Right cardiac atrium (tissue), 5 donors: Measurements from ENCODE around the gene DFFB. TPM values are rescaled to one million over a fixed set of nuclear protein-coding genes. Genes with fewer than 3 reads are reported as not detected.

ENCODE experiments used
- ATAC-seq, 2 donors: fragments of 200-7000 bp; cut with Tn5 transposase; one replicate each; pipeline versions ENCODE4 v1.8.0 to v1.9.1; 2020; ENCODE audit warnings: moderate library complexity in 2 of 2, mild to moderate bottlenecking in 1 of 2
- DNase-seq, 3 donors: peaks; one replicate each; pipeline ENCODE4 v3.0.0-alpha.2; 2020
- H3K27ac ChIP-seq: one replicate; pipeline ENCODE4 v1.5.1; 2013; ENCODE audit warnings: mild to moderate bottlenecking, low read length, control low read depth, moderate library complexity
- H3K27me3 ChIP-seq: one replicate; pipeline ENCODE4 v1.6.1; 2013; ENCODE audit not compliant: control insufficient read depth, insufficient read depth
- H3K4me1 ChIP-seq: one replicate; pipeline ENCODE4 v1.6.1; 2013; ENCODE audit warnings: low read length; ENCODE audit not compliant: control insufficient read depth, insufficient read depth
- H3K4me3 ChIP-seq: one replicate; pipeline ENCODE4 v1.5.1; 2013; ENCODE audit warnings: low read length, control low read depth
- H3K9me3 ChIP-seq: one replicate; pipeline ENCODE4 v1.6.1; 2013; ENCODE audit warnings: low read length; ENCODE audit not compliant: control insufficient read depth
- WGBS: extraction: QIAGEN DNeasy Blood & Tissue Kit; methylation state at CpG from one replicate; pipeline ENCODE4 v1.1.7; 2013; 5-methylcytosine and 5-hydroxymethylcytosine counted together
- intact Hi-C, 4 donors: fragments of 100-400 bp; cut with DNase I; formaldehyde crosslinking; loops; one replicate each; pipeline versions ENCODE4 v1.11.0 to v1.14.0; 2022 to 2023
- polyA plus RNA-seq: library from polyadenylated mRNA; stranded (reverse); fragments of 200-250 nt; gene quantifications from one replicate; pipeline ENCODE4 v1.2.3, GENCODE V29; 2013
- total RNA-seq, 4 donors: library from RNA; stranded (reverse); fragmentation: NEBNext Ultra II Directional; extraction: Animal tissue kit (Norgen Biotek cat#: 25700); gene quantifications; one replicate each; pipeline ENCODE4 v1.2.1, GENCODE V29; 2021
- donor health status: healthy with polysubstance abuse.
- donor health status: DM: no; HTN: yes; CAD: no.
- donor health status: DM: no; HTN: no; CAD: no.
- donor health status: DM: no; HTN: yes; CAD: no; lungs with severe emphysema.
- donor health status: DM: yes; HTN: yes; CAD: no.

Gene DFFB
- total and polyA plus RNA-seq, 5 donors: 2.6 to 6.1 (median 4.0) TPM

GRCh38 chr1:3931007-3931912 is 74.0 kb downstream of the DFFB start:
- no peaks in the 10 kb centered on the region for H3K27me3 ChIP-seq

GRCh38 chr1:3932156-3932919 is 75.1 kb downstream of the DFFB start:
- ATAC-seq: no peak
- Histone ChIP-seq H3K4me3 (no peak overlapping the region), H3K4me1 (no peaks in the 10 kb centered on the region), H3K9me3 (no peaks in the 10 kb centered on the region), H3K27ac (no peak overlapping the region), H3K27me3 (no peaks in the 10 kb centered on the region)
- no peak for DNase-seq
- WGBS: 70% methylated on average over 21 of the region's 21 CpGs
- intact Hi-C loops: no loop called here

More at GRCh38 chr1:3931007-3931912, 74.0 kb downstream of the DFFB start:
- H3K4me1 ChIP-seq: no peaks in the 10 kb centered on the region
- no peak for DNase-seq
- no peaks in the 10 kb centered on the region for H3K9me3 ChIP-seq
- WGBS: 69% methylated on average over 17 of the region's 17 CpGs
- no peak overlapping the region for H3K27ac ChIP-seq
- ATAC-seq: no peak
- intact Hi-C loops: no loop called here
- H3K4me3 ChIP-seq: no peak overlapping the region

Other genes with a start within 250 kb of the DFFB start
- gene MEGF6, start 246.0 kb upstream of the DFFB start, total RNA-seq: 10 to 100 TPM in 3 of 4 donors, 1 to 10 TPM in 1; 7.0 to 18.7 (median 13.9) TPM
- 7.2 TPM for gene MEGF6, start 246.0 kb upstream of the DFFB start, polyA plus RNA-seq
- 10 to 100 TPM; 46.3 to 51.4 (median 46.6) TPM for gene TPRG1L, start 232.5 kb upstream of the DFFB start, total RNA-seq
- gene TPRG1L, start 232.5 kb upstream of the DFFB start, polyA plus RNA-seq: 35.8 TPM
- 10 to 100 TPM in 3 of 4 donors, 1 to 10 TPM in 1; 8.7 to 13.9 (median 12.2) TPM for gene WRAP73, start 207.4 kb upstream of the DFFB start, total RNA-seq
- 12.9 TPM for gene WRAP73, start 207.4 kb upstream of the DFFB start, polyA plus RNA-seq
- under 1 TPM in 1 of 4 donors, not detected in 3; 0.18 TPM for gene TP73, start 205.0 kb upstream of the DFFB start, total RNA-seq
- gene TP73, start 205.0 kb upstream of the DFFB start, polyA plus RNA-seq: 0.07 TPM
- gene CCDC27, start 105.0 kb upstream of the DFFB start, total RNA-seq: under 1 TPM in 2 of 4 donors, not detected in 2; 0.09 to 0.14 TPM
- not detected for gene CCDC27, start 105.0 kb upstream of the DFFB start, polyA plus RNA-seq
- 100 to 1,000 TPM in 2 of 4 donors, 10 to 100 TPM in 2; 44.2 to 120 (median 95.0) TPM for gene SMIM1, start 84.7 kb upstream of the DFFB start, total RNA-seq
- 243 TPM for gene SMIM1, start 84.7 kb upstream of the DFFB start, polyA plus RNA-seq
- gene LRRC47, start 61.0 kb upstream of the DFFB start, total RNA-seq: 10 to 100 TPM; 46.8 to 60.3 (median 54.2) TPM
- gene LRRC47, start 61.0 kb upstream of the DFFB start, polyA plus RNA-seq: 23.3 TPM
- 10 to 100 TPM; 33.2 to 41.2 (median 35.0) TPM for gene CEP104, start 265 bp upstream of the DFFB start, total RNA-seq
- gene CEP104, start 265 bp upstream of the DFFB start, polyA plus RNA-seq: 8.7 TPM
- gene C1orf174, start 42.8 kb downstream of the DFFB start, total RNA-seq: 10 to 100 TPM; 11.3 to 15.1 (median 13.2) TPM
- 11.6 TPM for gene C1orf174, start 42.8 kb downstream of the DFFB start, polyA plus RNA-seq